Activated naive CD4-positive, alpha-beta T cell treated with anti-CD3 and anti-CD28 coated beads for 36 hours (primary cell): ENCODE measurements around the gene CCDC194. TPM values are rescaled to one million over a fixed set of nuclear protein-coding genes. Genes with fewer than 3 reads are reported as not detected.

ENCODE experiments used
- CTCF ChIA-PET: fragments of 350-600 bp; sonication (Branson Sonifier 250); formaldehyde crosslinking; loops from one replicate; lab custom pipeline; 2021; ENCODE audit warnings: antibody characterized with exemption; lab: Charles Lee
- DNase-seq: peaks from one replicate; pipeline ENCODE4 v3.0.0-alpha.2; 2020
- H3K27ac Mint-ChIP-seq: one replicate; pipeline ENCODE4 v1.8.0; 2021; ENCODE audit warnings: mild to moderate bottlenecking, mixed read lengths
- H3K27me3 Mint-ChIP-seq: one replicate; pipeline ENCODE4 v1.8.0; 2021; ENCODE audit warnings: low read depth, mixed read lengths
- H3K36me3 Mint-ChIP-seq: one replicate; pipeline ENCODE4 v1.8.0; 2021; ENCODE audit warnings: low read depth, mixed read lengths
- H3K4me1 Mint-ChIP-seq: one replicate; pipeline ENCODE4 v1.8.0; 2021; ENCODE audit warnings: low read depth, mixed read lengths
- H3K4me3 Mint-ChIP-seq: one replicate; pipeline ENCODE4 v1.8.0; 2021; ENCODE audit warnings: mild to moderate bottlenecking, moderate library complexity, mixed read lengths
- H3K9me3 Mint-ChIP-seq: one replicate; pipeline ENCODE4 v1.8.0; 2021; ENCODE audit warnings: mixed read lengths
- intact Hi-C: fragments of 100-400 bp; cut with micrococcal nuclease; formaldehyde crosslinking; loops from one replicate; pipeline ENCODE4 v1.15.1; 2023
- total RNA-seq, 2 experiments: library from RNA; stranded (reverse); gene quantifications; one replicate each; pipeline ENCODE4 v1.2.3, GENCODE V29; 2021

CCDC194 gene, protein sequence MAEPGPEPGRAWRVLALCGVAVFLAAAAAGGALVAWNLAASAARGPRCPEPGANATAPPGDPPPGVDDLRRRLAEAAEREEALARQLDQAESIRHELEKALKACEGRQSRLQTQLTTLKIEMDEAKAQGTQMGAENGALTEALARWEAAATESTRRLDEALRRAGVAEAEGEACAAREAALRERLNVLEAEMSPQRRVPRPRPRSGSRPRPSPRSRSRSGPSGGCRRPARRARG
- under 1 TPM; 0.83 to 0.89 TPM for total RNA-seq

DNA sequence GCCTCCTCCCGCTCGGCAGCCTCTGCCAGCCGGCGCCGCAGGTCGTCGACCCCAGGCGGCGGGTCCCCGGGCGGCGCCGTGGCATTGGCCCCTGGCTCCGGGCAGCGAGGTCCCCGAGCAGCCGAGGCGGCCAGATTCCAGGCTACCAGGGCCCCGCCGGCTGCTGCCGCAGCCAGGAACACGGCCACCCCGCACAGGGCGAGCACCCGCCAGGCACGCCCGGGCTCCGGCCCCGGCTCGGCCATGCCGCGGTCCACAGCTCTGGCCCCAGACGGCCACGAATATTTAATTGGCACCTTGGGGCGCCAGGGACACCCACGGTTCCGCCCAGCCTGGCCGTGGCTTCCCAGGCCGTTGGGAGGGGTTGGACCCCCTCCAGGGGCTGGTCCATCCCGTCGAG is at the start of gene CCDC194:
CCDC194 (minus strand) TSS at position 283 of the 400 bp plus-strand sequence; CDS start at position 245, 38 bp downstream.
- Mint-ChIP-seq H3K36me3 (peaks cover 5% of the 10 kb centered on the region), H3K4me3 (no peak within 1 kb of the TSS), H3K4me1 (peaks cover 20% of the 10 kb centered on the region), H3K27me3 (no peaks in the 10 kb centered on the region), H3K27ac (peak within 1 kb of the TSS; percentile 28), H3K9me3 (no peaks in the 10 kb centered on the region)
- intact Hi-C loops = no loop called here
- CTCF ChIA-PET = interaction anchor here (0.6 to 1.9 kb wide), 7 partner anchors 8 to 1435 kb away, joined by 3 to 8 read pairs (median 4); partner anchors contain the start of genes BST2 and MVB12A
- DNase-seq = no peak

DNA sequence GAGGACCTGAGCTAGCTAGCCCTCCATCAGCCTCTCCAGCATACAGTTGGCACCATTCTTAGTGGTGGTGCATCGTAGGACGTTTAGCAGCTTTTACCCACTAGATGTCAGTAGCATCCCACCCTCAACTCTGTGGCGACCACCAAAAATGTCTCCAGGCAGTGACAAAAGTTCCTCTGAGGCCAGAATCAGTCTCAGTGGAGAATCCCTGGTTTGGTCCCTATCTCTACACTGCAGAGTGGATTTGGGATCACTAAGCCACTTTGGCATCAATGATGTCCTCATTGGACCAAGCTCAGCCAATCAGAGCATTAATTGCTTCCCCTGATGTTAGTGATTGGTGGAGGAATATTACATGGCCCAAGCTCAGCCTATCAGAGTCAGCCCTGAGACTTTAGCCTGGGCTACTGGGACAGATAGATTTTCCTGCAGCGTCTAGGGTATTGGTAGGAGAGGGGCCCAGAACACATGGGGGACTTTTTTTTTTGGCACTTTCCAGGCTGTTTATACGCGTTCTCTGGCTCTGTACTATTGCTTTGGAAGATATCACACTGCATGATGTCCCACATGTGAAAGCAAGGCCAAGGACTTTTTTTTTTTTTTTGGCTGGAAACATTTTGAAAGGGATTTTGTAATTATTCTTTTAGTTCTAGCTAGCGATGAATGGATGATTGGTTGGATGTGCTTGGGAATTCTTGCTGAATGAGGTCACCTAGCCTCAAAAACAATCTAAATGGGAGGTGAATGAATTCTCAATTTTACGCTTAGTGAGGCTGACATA is 47.4 kb upstream of the CCDC194 start:
- no peaks in the 10 kb centered on the region for H3K4me1 Mint-ChIP-seq
- peak; percentile 31 for DNase-seq
- CTCF ChIA-PET = interaction anchor here (0.6 to 1.3 kb wide), 10 partner anchors 9 to 1127 kb away, joined by 3 to 6 read pairs (median 3); no protein-coding TSS in a partner anchor
- no peaks in the 10 kb centered on the region for H3K27me3 Mint-ChIP-seq
- H3K27ac Mint-ChIP-seq = no peak overlapping the region
- no peaks in the 10 kb centered on the region for H3K36me3 Mint-ChIP-seq
- H3K4me3 Mint-ChIP-seq = no peak overlapping the region
- H3K9me3 Mint-ChIP-seq = no peaks in the 10 kb centered on the region
- intact Hi-C loops = loop anchor here (1.0 kb wide), 1 partner anchor 25 kb away; no protein-coding TSS in a partner anchor

DNA sequence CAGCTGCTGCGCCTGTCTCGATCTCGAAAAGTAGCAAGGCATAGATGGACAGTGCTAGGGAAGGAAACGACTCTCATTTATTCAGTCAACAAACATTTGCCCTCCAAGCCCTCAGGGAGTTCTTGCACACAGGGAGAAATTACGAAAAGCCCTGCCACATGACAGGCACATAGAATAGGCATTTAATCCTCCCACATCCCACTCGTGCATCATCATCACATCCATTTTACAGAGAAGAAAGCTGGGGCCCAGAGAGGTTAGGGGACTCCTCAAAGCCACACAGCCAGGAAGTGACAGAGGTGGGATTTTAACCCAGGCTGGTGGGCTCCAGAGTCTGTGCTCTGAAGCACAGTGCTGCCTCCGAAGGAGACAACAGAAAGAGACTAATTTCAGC is 42.9 kb upstream of the CCDC194 start:
- no peaks in the 10 kb centered on the region for H3K27me3 Mint-ChIP-seq
- intact Hi-C loops = no loop called here
- CTCF ChIA-PET = interaction anchor here (0.7 to 1.3 kb wide), 4 partner anchors 10 to 42 kb away, joined by 3 read pairs; no protein-coding TSS in a partner anchor
- no peaks in the 10 kb centered on the region for H3K36me3 Mint-ChIP-seq
- no peak overlapping the region for H3K27ac Mint-ChIP-seq
- no peaks in the 10 kb centered on the region for H3K4me1 Mint-ChIP-seq
- H3K4me3 Mint-ChIP-seq = no peak overlapping the region
- no peaks in the 10 kb centered on the region for H3K9me3 Mint-ChIP-seq
- no peak for DNase-seq

DNA sequence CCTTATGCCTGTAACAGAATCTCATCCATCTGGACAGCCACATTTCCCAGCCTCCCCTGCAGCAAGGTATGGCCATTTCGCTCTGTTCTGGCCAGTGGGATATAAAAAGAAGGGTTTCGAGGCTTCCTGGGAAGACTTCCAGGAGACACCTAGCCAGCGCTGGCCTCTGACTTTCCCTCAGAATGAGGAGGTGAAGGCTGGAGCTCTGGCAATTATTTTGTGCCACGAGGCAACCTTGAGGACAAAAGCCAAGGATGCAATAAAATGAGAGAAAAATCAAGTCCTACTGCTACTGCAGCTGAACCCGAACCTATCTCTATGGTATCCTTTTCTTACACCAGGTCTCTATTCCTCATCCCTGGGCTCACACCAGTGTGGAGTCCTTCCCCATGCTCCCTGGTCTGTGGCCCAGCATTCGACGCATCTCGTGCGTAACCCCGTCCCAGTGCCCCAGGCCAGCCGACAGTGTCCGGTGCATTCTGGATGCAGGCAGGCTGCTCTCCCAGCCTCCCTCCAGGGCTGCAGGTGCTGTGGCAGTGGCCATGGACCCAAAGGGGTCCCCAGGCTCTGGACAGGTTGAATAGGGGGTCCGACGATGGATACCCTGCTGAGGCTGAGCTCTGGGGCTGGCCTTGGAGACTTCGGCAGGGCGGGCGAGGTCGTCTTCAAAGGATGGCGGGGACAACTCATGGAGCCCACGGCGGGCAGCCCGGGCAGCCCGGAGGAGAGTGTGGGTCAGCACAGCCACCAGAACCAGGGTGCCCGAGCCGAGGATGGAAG is 42.3 kb upstream of the CCDC194 start:
- Mint-ChIP-seq H3K9me3 (no peaks in the 10 kb centered on the region), H3K27ac (no peak overlapping the region), H3K4me1 (no peaks in the 10 kb centered on the region), H3K4me3 (no peak overlapping the region), H3K36me3 (no peaks in the 10 kb centered on the region), H3K27me3 (no peaks in the 10 kb centered on the region)
- CTCF ChIA-PET = interaction anchor here (0.7 to 1.1 kb wide), 3 partner anchors 11 to 42 kb away, joined by 3 read pairs; no protein-coding TSS in a partner anchor
- intact Hi-C loops = no loop called here
- DNase-seq = no peak

DNA sequence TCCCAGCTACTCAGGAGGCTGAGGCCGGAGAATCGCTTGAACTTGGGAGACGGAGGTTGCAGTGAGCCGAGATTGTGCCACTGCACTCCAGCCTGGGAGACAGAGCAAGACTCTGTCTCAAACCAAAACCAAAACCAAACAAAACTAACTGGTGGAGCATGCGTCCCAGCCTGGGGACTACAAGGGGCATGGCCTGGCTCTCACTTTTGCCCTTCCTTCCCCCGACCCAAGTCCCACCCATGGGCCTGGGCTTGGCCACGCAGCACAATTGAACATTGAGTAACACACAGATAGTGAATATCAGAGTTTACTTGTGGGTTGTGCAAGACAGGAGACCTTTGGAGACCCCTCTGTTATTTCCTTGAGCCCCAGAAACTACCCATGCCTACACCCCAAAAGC is 41.2 kb upstream of the CCDC194 start:
- no peak for DNase-seq
- no peak overlapping the region for H3K4me3 Mint-ChIP-seq
- H3K27ac Mint-ChIP-seq = no peak overlapping the region
- intact Hi-C loops = no loop called here
- CTCF ChIA-PET = no interaction called here
- H3K36me3 Mint-ChIP-seq = no peaks in the 10 kb centered on the region
- H3K27me3 Mint-ChIP-seq = no peaks in the 10 kb centered on the region
- no peaks in the 10 kb centered on the region for H3K9me3 Mint-ChIP-seq
- no peaks in the 10 kb centered on the region for H3K4me1 Mint-ChIP-seq

DNA sequence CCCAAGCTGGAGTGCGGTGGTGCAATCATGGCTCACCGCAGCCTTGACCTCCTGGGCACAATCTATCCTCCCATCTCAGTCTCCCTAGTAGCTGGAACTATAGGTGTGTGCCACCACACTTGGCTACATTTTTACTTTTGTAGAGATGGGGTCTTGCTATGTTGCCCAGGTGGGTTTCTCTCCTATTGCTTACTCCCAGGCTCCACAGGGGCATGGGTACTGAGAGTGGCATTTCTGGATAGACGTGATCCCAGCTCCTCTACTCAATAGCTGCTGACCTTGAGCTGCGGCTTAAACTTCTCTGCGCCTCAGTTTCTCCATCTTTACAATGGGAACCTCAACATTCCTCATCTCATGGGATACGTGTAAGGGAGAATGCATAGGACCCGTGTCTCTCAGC is 37.4 kb upstream of the CCDC194 start:
- no peak overlapping the region for H3K4me3 Mint-ChIP-seq
- H3K4me1 Mint-ChIP-seq = no peaks in the 10 kb centered on the region
- intact Hi-C loops = no loop called here
- H3K36me3 Mint-ChIP-seq = no peaks in the 10 kb centered on the region
- H3K9me3 Mint-ChIP-seq = no peaks in the 10 kb centered on the region
- CTCF ChIA-PET = interaction anchor here (0.6 to 1.6 kb wide), 2 partner anchors 10 to 65 kb away, joined by 4 to 5 read pairs; no protein-coding TSS in a partner anchor
- DNase-seq = no peak
- no peak overlapping the region for H3K27ac Mint-ChIP-seq
- no peaks in the 10 kb centered on the region for H3K27me3 Mint-ChIP-seq

DNA sequence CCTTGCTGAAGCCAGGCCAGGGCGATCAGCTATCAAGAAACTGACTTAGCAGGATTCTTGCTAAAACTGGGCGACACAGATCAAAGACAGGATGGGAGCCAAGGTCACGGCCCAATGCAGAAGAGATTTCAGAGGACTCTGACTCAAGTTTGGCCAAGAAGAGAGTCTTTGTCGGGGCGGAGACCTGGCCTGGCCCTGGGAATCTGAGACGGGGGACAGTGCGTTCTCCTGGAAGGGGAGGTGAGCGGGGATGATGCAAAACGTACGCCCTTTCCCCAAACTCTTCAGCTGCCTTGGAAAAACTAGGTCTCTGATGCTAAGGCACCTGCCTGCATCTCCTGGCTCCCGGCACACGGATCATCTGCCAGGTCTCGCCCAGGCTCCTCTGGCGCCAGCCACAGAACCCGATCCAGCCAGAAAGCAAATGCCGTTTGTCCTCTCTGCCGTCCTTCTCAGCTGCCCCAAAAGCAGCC is 35.7 kb upstream of the CCDC194 start:
- H3K9me3 Mint-ChIP-seq = no peaks in the 10 kb centered on the region
- no peak for DNase-seq
- intact Hi-C loops = no loop called here
- CTCF ChIA-PET = interaction anchor here (0.8 to 1.6 kb wide), 3 partner anchors 10 to 44 kb away, joined by 4 read pairs; partner anchors contain the start of gene MVB12A
- H3K27me3 Mint-ChIP-seq = no peaks in the 10 kb centered on the region
- no peaks in the 10 kb centered on the region for H3K36me3 Mint-ChIP-seq
- H3K4me1 Mint-ChIP-seq = peaks cover 2% of the 10 kb centered on the region
- H3K4me3 Mint-ChIP-seq = no peak overlapping the region
- H3K27ac Mint-ChIP-seq = no peak overlapping the region

DNA sequence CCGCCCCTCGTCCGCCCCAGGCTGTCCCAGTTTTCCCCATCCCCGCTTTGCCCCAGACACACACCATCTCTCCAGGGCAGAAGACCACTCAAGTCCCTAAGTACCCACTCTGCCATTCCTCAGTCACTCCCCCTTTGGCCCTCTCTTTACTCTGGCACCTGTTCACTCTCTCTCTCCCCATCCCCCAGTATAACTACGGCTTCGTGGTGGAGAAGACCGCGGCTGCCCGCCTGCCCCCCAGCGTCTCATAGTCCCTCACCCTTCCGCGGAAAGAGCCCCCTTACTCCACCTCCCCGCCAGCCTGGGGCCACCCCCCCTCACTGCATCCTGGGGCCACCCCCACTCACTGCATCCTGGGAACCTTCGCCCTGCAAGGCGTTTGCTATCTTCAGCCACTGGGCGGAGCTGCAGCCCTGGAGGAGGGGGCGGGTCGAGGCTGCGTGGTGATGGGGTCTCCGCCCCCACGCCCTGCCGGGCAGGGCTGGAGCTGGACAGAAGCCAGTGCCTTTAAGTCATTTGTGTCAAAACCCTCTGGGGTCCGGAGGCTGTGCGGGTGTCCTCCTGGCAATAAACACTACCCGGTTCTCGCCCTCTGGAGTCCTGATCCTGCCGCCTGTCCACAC is 30.9 kb upstream of the CCDC194 start:
- CTCF ChIA-PET = interaction anchor here (1.1 kb wide), 1 partner anchor 22 kb away, joined by 3 read pairs; no protein-coding TSS in a partner anchor
- intact Hi-C loops = loop anchor here (1.0 to 2.0 kb wide), 2 partner anchors 24 to 41 kb away; partner anchors contain the start of gene TMEM221
- H3K4me3 Mint-ChIP-seq = no peak overlapping the region
- H3K36me3 Mint-ChIP-seq = no peaks in the 10 kb centered on the region
- DNase-seq = peak; percentile 69
- peaks cover 7% of the 10 kb centered on the region for H3K4me1 Mint-ChIP-seq
- H3K27me3 Mint-ChIP-seq = no peaks in the 10 kb centered on the region
- H3K9me3 Mint-ChIP-seq = no peaks in the 10 kb centered on the region
- no peak overlapping the region for H3K27ac Mint-ChIP-seq

DNA sequence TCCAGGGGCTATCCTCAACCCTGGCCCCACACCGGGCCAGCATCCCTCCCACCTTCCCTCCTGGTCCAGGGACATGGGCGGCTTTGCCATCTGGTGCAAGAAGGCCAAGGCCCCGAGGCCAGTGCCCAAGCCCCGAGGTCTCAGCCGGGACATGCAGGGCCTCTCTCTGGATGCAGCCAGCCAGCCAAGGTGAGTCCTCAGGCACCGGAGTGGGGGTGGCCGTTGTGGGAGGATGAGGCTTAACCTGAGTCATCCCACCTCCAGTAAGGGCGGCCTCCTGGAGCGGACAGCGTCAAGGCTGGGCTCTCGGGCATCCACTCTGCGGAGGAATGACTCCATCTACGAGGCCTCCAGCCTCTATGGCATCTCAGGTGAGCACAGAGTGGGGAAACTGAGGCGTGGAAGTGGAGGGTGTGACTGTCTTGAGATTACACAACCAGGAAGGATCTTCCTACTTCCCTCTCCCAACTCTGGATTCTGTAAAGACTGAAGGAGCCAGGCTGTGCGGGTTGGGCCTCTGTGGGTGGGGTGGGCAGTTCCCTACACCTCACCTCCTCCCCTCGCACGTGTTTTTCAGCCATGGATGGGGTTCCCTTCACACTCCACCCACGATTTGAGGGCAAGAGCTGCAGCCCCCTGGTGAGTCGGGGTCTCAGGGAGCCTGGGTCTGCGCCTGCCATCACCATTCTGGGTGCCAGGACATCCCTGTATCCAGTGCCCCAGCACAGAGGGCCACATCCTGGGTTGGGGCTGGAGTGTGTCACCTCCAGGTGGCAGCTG is 29.6 kb upstream of the CCDC194 start:
- CTCF ChIA-PET = interaction anchor here (0.7 kb wide), 1 partner anchor 312 kb away, joined by 4 read pairs; no protein-coding TSS in a partner anchor
- H3K4me1 Mint-ChIP-seq = peaks cover 17% of the 10 kb centered on the region
- no peak for DNase-seq
- no peaks in the 10 kb centered on the region for H3K36me3 Mint-ChIP-seq
- H3K27ac Mint-ChIP-seq = no peak overlapping the region
- intact Hi-C loops = loop anchor here (2.0 kb wide), 1 partner anchor 25 kb away; the partner anchor contains the start of gene TMEM221
- H3K27me3 Mint-ChIP-seq = no peaks in the 10 kb centered on the region
- no peak overlapping the region for H3K4me3 Mint-ChIP-seq
- no peaks in the 10 kb centered on the region for H3K9me3 Mint-ChIP-seq

DNA sequence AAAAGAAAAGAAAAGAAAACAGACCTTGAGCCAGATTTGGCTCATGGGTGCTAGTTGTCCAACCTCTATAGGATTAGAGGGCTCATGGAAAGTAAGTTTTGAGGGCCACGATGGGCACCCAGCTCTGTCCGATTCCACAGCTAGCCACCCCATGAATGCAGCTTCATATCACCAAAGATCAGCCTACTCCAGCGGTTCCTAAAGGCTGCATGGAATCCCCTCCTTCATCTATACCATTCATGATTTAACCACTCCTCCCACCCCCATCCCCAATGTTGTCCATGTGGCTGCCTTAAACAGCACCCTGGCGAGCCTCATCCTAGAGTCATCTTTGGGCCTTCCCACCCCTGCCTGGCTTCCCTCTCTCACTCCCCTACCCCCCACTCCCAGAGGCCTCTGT is 27.9 kb upstream of the CCDC194 start:
- Mint-ChIP-seq H3K27me3 (no peaks in the 10 kb centered on the region), H3K9me3 (no peaks in the 10 kb centered on the region), H3K4me1 (peaks cover 17% of the 10 kb centered on the region), H3K4me3 (no peak overlapping the region), H3K36me3 (peaks cover 1% of the 10 kb centered on the region), H3K27ac (no peak overlapping the region)
- intact Hi-C loops = no loop called here
- no peak for DNase-seq
- CTCF ChIA-PET = interaction anchor here (0.6 to 1.3 kb wide), 2 partner anchors 19 to 302 kb away, joined by 4 to 5 read pairs; no protein-coding TSS in a partner anchor
